Sigmoid colon (tissue), 7 donors: Measurements from ENCODE around the gene MYO5B. TPM values are rescaled to one million over a fixed set of nuclear protein-coding genes. Genes with fewer than 3 reads are reported as not detected.

Experiments
- DNase-seq: peaks from one replicate; pipeline ENCODE4 v3.0.0-alpha.2; 2019
- H3K27ac ChIP-seq, 4 donors: fragments of 200-600 bp; sonication (generic); one replicate each; pipeline ENCODE4 v1.5.1; 2016 to 2019; ENCODE audit warnings: mild to moderate bottlenecking in 1 of 4
- H3K27me3 ChIP-seq, 3 donors: fragments of 200-600 bp; sonication (generic); one replicate each; pipeline ENCODE4 v1.5.1; 2019; ENCODE audit warnings: mild to moderate bottlenecking in 1 of 3
- H3K36me3 ChIP-seq, 4 donors: fragments of 200-600 bp; sonication (generic); one replicate each; pipeline ENCODE4 v1.5.1; 2016 to 2019
- H3K4me1 ChIP-seq, 4 donors: fragments of 200-600 bp; sonication (generic); one replicate each; pipeline ENCODE4 v1.5.1; 2017 to 2019
- H3K4me3 ChIP-seq, 4 donors: fragments of 200-600 bp; sonication (generic); one replicate each; pipeline ENCODE4 v1.5.1; 2017 to 2019; ENCODE audit warnings: mild to moderate bottlenecking in 2 of 4, moderate library complexity in 1 of 4
- H3K9me3 ChIP-seq, 4 donors: fragments of 200-600 bp in 3 of 4; sonication (generic) in 3 of 4; one replicate each; pipeline versions ENCODE4 v1.5.1 to v1.6.1; 2013 to 2019
- CTCF ChIP-seq, 4 experiments: fragments of 450-650 bp in 3 of 4; fragments of 200-600 bp in 1 of 4; IDR thresholded peaks; one replicate each; pipeline ENCODE4 v1.5.1; 2016 to 2019; ENCODE audit warnings: antibody characterized with exemption in 4 of 4, mild to moderate bottlenecking in 3 of 4, moderate library complexity in 2 of 4
- EP300 ChIP-seq, 4 donors: sonication (generic); formaldehyde crosslinking; IDR thresholded peaks; one replicate each; pipeline ENCODE4 v1.6.1; 2017; ENCODE audit warnings: antibody characterized with exemption in 4 of 4
- POLR2A ChIP-seq, 2 donors: fragments of 450-650 bp; IDR thresholded peaks; one replicate each; pipeline ENCODE4 v1.6.1; 2016; ENCODE audit warnings: antibody characterized with exemption in 2 of 2, mild to moderate bottlenecking in 2 of 2, moderate library complexity in 2 of 2
- POLR2AphosphoS5 ChIP-seq, 4 donors: sonication (generic); formaldehyde crosslinking; IDR thresholded peaks; one replicate each; pipeline ENCODE4 v1.6.1; 2017; ENCODE audit warnings: antibody characterized with exemption in 4 of 4
- WGBS, 2 donors: extraction: QIAGEN DNeasy Blood & Tissue Kit; methylation state at CpG; one replicate each; pipeline ENCODE4 v1.1.7; 2013; 5-methylcytosine and 5-hydroxymethylcytosine counted together
- intact Hi-C: fragments of 100-400 bp; cut with DNase I; formaldehyde crosslinking; loops from one replicate; pipeline ENCODE4 v1.15.1; 2023
- polyA plus RNA-seq, 3 donors: library from polyadenylated mRNA; stranded (reverse); fragments of 200-250 nt; gene quantifications; one replicate each; pipeline ENCODE4 v1.2.3, GENCODE V29; 2013
- total RNA-seq, 4 donors: library from RNA; depleted of rRNA; stranded (reverse); fragments of >200 nt; gene quantifications; one replicate each; pipeline ENCODE4 v1.1.0, GENCODE V29; 2016
- donor health status: healthy with polysubstance abuse.
- donor health status: Bipolar disorder and iron deficiency.
- donor health status: healthy.

MYO5B gene
- total and polyA plus RNA-seq, 7 donors, result 0.14 to 80.7 (median 3.0) TPM

DNA sequence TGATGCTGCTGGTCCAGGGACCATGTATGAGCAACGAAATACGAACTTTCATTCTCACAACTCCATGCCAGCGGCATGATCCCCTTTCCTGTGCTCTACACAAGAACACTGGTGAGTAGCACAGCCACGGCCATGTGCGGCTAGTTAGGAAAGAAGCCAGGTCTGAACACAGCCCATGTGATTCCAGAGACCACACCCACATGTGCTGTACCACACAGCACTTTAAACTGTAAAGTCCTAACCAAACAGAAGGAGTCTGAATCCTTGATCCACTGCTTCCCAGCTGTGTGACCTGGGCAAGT, 348.6 kb downstream of the MYO5B start:
- no peaks in the 10 kb centered on the region for H3K36me3 ChIP-seq
- H3K27me3 ChIP-seq, result peaks cover 5 to 53% (median 7%) of the 10 kb centered on the region in 3 donors
- peaks cover 0 to 9% (median 0%) of the 10 kb centered on the region in 4 donors for H3K4me1 ChIP-seq
- intact Hi-C loops, result no loop called here
- no peak overlapping the region for H3K27ac ChIP-seq
- DNase-seq, result no peak
- no peak for TF ChIP-seq POLR2A (IDR thresholded peaks at IDR 0.05)
- no peak for TF ChIP-seq CTCF (IDR thresholded peaks at IDR 0.05)
- no peak for TF ChIP-seq POLR2AphosphoS5 (IDR thresholded peaks at IDR 0.05)
- TF ChIP-seq EP300 (IDR thresholded peaks at IDR 0.05), result no peak
- WGBS, 2 donors, result 53 to 72% methylated on average over 5 of the region's 5 CpGs
- no peaks in the 10 kb centered on the region for H3K9me3 ChIP-seq
- H3K4me3 ChIP-seq, result no peak overlapping the region

DNA sequence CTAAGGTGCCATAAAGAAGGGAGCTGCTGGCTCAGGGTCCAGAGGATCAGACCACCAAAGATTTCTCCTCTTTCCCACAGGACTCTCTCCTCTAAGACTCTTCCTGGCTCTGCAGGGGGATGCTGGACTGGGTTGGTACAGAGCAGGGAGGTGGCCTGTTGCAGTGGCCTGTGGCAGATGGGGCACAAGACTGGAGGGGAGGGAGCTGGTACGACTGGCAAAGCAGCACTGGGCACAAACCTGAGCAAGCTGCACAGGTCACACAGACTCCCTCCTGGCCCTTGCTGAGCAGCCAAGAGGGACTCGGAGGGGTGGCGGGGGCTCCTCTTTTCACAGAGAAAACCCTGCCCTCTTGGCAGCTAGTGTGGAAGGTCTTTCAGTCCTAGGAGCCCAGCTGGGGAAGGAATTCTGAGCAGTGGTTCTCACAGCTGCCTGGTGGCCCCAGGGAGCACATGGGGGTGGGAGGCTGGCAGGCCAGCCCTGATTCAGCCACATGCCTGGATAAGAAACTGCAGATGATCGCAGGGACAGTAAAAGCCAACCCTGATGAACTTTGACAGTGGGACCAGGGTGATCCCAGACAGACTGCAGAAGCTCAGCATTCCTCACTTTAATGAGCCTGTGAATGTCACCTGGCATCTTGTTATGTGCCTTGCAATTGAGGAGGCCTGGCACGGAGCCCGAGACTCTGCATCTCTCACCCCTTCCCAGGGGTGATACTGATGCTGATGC, 349.2 kb downstream of the MYO5B start:
- WGBS, 2 donors, result 81 to 82% methylated on average over 6 of the region's 6 CpGs

DNA sequence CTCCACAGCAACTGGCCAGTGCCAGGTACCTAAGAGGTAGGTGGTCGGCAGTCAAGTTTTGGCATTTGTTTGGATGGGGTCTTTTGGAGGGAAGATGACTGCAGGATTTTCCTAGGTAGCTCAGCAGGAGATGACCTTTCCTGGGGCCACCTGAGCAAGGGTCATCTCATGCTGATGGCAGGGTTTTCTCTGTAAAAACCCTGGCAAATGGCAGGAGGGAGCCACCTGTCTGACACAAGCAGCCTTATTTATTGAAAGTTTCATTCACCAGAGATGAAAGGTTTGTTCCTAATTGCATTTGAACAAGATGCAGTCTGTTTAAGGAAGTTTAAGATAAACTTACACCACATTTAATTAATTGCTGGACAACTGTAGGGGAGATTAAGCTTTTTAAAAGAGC, 350.0 kb downstream of the MYO5B start:
- Histone ChIP-seq H3K4me3 (no peak overlapping the region), H3K27me3 (peaks cover 5 to 50% (median 7%) of the 10 kb centered on the region in 3 donors), H3K4me1 (peaks cover 0 to 9% (median 0%) of the 10 kb centered on the region in 4 donors), H3K27ac (no peak overlapping the region), H3K36me3 (no peaks in the 10 kb centered on the region), H3K9me3 (no peaks in the 10 kb centered on the region)
- intact Hi-C loops, result no loop called here
- no peak for TF ChIP-seq EP300 (IDR thresholded peaks at IDR 0.05)
- TF ChIP-seq POLR2A (IDR thresholded peaks at IDR 0.05), result no peak
- TF ChIP-seq CTCF (IDR thresholded peaks at IDR 0.05), result no peak
- no peak for TF ChIP-seq POLR2AphosphoS5 (IDR thresholded peaks at IDR 0.05)
- no peak for DNase-seq
- 89 to 98% methylated on average over 1 of the region's 1 CpG for WGBS, 2 donors

More for the DNA sequence above, 349.2 kb downstream of the MYO5B start:
- no peak for DNase-seq
- intact Hi-C loops, result no loop called here
- Histone ChIP-seq H3K4me1 (peaks cover 0 to 9% (median 0%) of the 10 kb centered on the region in 4 donors), H3K36me3 (no peaks in the 10 kb centered on the region), H3K27me3 (peaks cover 5 to 53% (median 7%) of the 10 kb centered on the region in 3 donors), H3K4me3 (no peak overlapping the region), H3K9me3 (no peaks in the 10 kb centered on the region), H3K27ac (no peak overlapping the region)
- TF ChIP-seq POLR2AphosphoS5 (IDR thresholded peaks at IDR 0.05) (no peak), CTCF (IDR thresholded peaks at IDR 0.05) (no peak)

DNA sequence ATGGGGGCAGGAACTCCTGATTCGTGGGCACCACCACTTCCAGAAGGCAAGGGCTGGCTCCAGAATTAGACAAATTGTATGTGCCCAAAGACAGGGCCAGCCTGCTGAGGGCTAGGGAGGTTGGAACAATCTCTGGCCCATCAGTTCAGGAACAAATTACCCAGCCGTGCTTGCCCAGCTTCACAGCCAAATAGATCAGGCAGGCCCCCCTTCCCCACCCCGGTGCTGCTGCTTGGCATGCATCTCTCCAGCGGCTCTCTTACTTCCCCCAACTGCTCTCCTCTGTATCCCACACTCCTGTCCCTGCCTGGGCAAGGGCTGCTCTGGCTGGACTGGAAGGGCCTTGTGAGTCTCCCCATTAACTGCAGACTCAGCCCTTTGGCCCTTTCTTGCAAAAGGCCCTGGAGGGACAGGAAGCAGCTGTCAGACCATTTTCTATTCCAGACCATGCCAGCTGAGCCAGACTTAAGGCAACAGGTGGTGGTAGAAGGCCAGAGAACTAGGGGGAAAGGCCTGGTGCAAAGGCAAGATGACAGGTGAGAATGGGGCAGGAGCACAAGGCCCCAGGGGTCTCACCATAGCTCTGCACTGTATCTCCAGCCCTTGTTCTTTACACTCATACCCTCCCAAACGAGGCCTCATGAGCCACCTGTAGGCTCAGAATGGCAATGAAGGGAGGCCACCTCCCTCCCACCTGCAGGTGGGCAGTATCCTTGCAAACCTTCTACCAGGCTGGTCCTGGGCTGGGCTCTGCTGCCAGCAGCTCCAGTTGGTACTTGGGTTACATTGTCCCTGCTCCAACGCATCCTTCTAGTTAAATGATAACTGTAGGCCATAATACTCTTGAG, 350.9 kb downstream of the MYO5B start:
- peaks cover 5 to 41% (median 7%) of the 10 kb centered on the region in 3 donors for H3K27me3 ChIP-seq
- H3K4me1 ChIP-seq, result peaks cover 0 to 9% (median 0%) of the 10 kb centered on the region in 4 donors
- no peak overlapping the region for H3K4me3 ChIP-seq
- intact Hi-C loops, result no loop called here
- no peaks in the 10 kb centered on the region for H3K9me3 ChIP-seq
- TF ChIP-seq CTCF (IDR thresholded peaks at IDR 0.05) (no peak), POLR2A (IDR thresholded peaks at IDR 0.05) (no peak), EP300 (IDR thresholded peaks at IDR 0.05) (no peak)
- DNase-seq, result no peak
- H3K36me3 ChIP-seq, result no peaks in the 10 kb centered on the region
- H3K27ac ChIP-seq, result no peak overlapping the region
- 88 to 90% methylated on average over 6 of the region's 6 CpGs for WGBS, 2 donors
